Measurements from ENCODE around the gene CCL2. TPM values are rescaled to one million over a fixed set of nuclear protein-coding genes. Genes with fewer than 3 reads are reported as not detected.
"Not testable (repeated sequence)": the region's sequence is repeated elsewhere in the genome, so short reads cannot be mapped to it uniquely, and the experiment has no call there.

CCL2 gene
- total RNA-seq, 1 donor from 2014 or later, result 53.3 TPM

DNA sequence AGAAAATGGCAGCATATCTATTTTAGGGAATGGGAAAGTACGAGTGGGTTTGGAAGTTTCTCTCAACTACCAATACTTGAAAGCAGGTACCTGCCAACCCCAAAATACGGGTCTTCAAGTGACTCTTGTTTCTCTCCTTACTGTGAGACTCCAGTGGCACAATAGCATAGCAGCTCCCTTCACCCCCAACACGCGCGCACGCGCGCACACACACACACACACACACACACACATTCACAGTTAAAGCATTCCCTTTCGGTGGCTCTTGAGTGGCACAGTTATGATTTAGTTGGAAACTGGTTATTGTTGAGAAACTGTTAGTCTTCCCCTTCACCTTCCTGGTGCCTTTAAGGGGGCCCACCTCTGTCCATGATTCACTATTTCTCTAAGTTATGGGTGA is 30.0 kb upstream of the CCL2 start:
- no peak for DNase-seq
- H3K27ac ChIP-seq, result no peak overlapping the region
- H3K9me3 ChIP-seq, result no peaks in the 10 kb centered on the region
- intact Hi-C loops (cut with DNase I), result no loop called here
- no peak overlapping the region for H3K4me3 ChIP-seq
- peaks cover 11% of the 10 kb centered on the region for H3K4me1 ChIP-seq
- no peak for ATAC-seq
- TF ChIP-seq, protein P1, sequence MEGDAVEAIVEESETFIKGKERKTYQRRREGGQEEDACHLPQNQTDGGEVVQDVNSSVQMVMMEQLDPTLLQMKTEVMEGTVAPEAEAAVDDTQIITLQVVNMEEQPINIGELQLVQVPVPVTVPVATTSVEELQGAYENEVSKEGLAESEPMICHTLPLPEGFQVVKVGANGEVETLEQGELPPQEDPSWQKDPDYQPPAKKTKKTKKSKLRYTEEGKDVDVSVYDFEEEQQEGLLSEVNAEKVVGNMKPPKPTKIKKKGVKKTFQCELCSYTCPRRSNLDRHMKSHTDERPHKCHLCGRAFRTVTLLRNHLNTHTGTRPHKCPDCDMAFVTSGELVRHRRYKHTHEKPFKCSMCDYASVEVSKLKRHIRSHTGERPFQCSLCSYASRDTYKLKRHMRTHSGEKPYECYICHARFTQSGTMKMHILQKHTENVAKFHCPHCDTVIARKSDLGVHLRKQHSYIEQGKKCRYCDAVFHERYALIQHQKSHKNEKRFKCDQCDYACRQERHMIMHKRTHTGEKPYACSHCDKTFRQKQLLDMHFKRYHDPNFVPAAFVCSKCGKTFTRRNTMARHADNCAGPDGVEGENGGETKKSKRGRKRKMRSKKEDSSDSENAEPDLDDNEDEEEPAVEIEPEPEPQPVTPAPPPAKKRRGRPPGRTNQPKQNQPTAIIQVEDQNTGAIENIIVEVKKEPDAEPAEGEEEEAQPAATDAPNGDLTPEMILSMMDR (IDR thresholded peaks at IDR 0.05), result no peak
- H3K27me3 ChIP-seq, result no peaks in the 10 kb centered on the region
- no peaks in the 10 kb centered on the region for H3K36me3 ChIP-seq

DNA sequence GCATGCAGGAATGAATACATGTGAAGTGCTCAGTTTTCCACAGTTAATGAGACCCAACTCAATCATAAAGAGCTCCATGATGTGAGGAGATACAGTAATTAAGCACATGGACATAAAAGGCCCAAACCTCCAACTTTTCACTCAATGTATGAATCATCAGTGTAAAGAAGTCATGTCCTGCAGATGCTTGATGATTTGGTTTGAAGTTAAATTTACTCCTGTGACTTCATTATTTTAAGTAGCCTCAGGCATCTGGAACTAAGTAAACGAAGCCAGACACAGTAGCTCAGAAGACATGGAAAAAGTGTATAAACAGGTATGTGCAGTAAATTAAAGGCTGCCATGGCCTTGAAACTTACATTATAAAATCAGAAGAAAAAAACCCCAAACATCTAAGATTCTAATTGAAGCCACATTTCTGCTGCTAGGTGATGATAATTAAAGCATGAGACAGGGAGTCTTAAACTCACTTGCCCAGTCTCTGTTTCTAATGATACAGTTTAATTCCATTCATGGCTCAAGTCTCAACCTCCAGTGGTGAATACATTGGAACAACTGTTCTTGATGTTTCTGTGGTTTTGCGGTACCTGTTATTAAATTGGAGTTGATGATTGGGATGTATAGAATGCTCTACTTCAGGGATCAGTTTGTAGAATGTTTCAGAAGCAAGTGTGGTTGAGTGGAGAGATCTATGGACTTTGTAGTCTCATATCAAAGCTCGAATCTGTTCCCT is 28.9 kb upstream of the CCL2 start:
- Histone ChIP-seq H3K27me3 (no peaks in the 10 kb centered on the region), H3K4me1 (no peaks in the 10 kb centered on the region), H3K27ac (no peak overlapping the region), H3K9me3 (no peaks in the 10 kb centered on the region), H3K36me3 (no peaks in the 10 kb centered on the region), H3K4me3 (no peak overlapping the region)
- DNase-seq, result no peak
- TF ChIP-seq, protein P1 (IDR thresholded peaks at IDR 0.05), result no peak
- intact Hi-C loops (cut with DNase I), result no loop called here
- no peak for ATAC-seq

DNA sequence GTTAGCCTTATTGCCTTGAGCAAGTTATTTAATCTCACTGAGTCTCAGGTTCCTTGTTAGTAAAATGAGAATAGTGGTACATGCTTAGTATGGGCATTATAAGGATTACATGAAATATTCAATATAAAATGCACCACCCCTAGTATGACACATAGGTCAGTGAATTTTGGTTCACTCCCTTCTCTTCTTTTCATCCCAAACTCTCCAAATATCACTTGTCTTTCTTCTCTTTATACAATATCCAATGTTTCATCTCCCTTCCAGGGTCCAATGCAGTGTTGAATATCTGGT is 28.4 kb upstream of the CCL2 start:
- no peak overlapping the region for H3K4me3 ChIP-seq
- DNase-seq, result no peak
- no peak overlapping the region for H3K27ac ChIP-seq
- no peak for ATAC-seq
- no peaks in the 10 kb centered on the region for H3K9me3 ChIP-seq
- no peaks in the 10 kb centered on the region for H3K36me3 ChIP-seq
- no peaks in the 10 kb centered on the region for H3K27me3 ChIP-seq
- no peaks in the 10 kb centered on the region for H3K4me1 ChIP-seq
- intact Hi-C loops (cut with DNase I), result no loop called here
- TF ChIP-seq, protein P1 (IDR thresholded peaks at IDR 0.05), result no peak

DNA sequence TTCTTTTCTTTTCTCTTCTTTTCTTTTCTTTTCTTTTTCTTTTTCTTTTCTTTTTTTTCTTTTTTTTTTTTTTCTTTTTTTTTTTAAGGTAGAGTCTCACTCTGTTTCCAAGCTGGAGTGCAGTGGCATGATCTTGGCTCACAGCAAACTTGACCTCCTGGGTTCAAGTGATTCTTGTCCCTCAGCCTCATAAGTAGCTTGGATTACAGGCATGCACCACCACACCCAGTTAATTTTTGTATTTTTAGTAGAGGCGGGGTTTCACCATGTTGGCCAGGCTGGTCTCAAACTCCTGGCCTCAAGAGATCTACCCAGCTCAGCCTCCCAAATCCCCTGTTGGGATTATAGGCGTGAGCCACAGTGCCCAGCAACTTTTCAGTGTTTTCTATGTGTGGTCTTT is 27.8 kb upstream of the CCL2 start:
- H3K9me3 ChIP-seq; DNase-seq; H3K27me3 ChIP-seq; intact Hi-C loops (cut with DNase I); H3K27ac ChIP-seq; H3K4me3 ChIP-seq; H3K36me3 ChIP-seq; H3K4me1 ChIP-seq: not testable (repeated sequence)
- ATAC-seq, result peak; percentile 40

DNA sequence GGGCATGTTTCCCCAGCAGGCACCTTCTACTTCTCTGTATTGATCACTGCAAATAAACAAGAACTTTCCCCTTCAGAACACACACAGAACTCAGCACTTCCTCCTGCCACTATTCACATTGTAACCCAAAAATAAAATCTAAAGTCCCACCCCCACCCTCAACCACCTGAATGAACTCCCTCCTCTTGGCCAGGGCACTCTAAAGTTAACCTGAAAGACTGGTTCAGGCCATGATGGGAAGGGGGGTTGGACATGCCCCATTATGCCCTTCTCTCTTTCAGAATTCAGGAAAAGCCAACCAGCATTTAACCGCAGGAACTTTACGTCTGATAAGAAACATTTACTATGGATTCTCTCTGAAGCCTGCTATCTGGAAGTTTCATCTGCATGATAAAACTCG is 27.4 kb upstream of the CCL2 start:
- TF ChIP-seq, protein P1 (IDR thresholded peaks at IDR 0.05), result no peak
- intact Hi-C loops (cut with DNase I), result no loop called here
- Histone ChIP-seq H3K9me3 (no peaks in the 10 kb centered on the region), H3K4me1 (no peaks in the 10 kb centered on the region), H3K27ac (no peak overlapping the region), H3K27me3 (no peaks in the 10 kb centered on the region), H3K36me3 (no peaks in the 10 kb centered on the region), H3K4me3 (no peak overlapping the region)
- ATAC-seq, result peak; percentile 68
- no peak for DNase-seq

DNA sequence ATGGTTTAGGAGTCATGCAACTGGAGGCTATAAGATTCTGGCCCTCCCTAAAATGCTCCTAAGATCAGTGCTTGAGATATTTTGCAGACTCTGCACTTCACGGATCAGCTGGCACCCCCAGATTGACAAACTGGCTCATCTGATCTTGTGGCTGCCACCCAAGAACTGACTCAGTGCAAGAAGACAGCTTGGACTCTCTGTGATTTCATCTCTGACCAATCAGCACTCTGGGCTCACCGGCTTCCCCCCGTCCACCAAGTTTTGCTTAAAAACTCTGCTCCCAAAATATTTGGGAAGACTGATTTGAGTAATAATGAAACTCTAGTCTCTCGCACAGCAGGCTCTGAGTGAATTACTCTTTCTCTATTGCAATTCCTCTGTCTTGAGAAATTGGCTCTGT is 26.3 kb upstream of the CCL2 start:
- Histone ChIP-seq H3K4me1 (peaks cover 3% of the 10 kb centered on the region), H3K36me3 (no peaks in the 10 kb centered on the region), H3K4me3 (no peak overlapping the region), H3K27me3 (no peaks in the 10 kb centered on the region), H3K9me3 (no peaks in the 10 kb centered on the region), H3K27ac (no peak overlapping the region)
- no peak for ATAC-seq
- intact Hi-C loops (cut with DNase I), result no loop called here
- no peak for DNase-seq
- TF ChIP-seq, protein P1 (IDR thresholded peaks at IDR 0.05), result no peak

Data from upper lobe of right lung (tissue), 1 donor.